K562 (cell line): ENCODE measurements around the gene MGA. TPM values are rescaled to one million over a fixed set of nuclear protein-coding genes. Genes with fewer than 3 reads are reported as not detected.

Experiments
- ATF2 ChIP-seq: sonication (generic); formaldehyde crosslinking; IDR thresholded peaks from 2 replicates; pipeline ENCODE4 v1.8.1; 2022; ENCODE audit warnings: missing genetic modification reagents
- CBFA2T3 ChIP-seq: fragments of 450-650 bp; IDR thresholded peaks from 2 replicates; pipeline ENCODE4 v1.6.1; 2017
- E2F4 ChIP-seq: sonication (generic); formaldehyde crosslinking; IDR thresholded peaks from 2 replicates; pipeline ENCODE4 v1.8.0; 2022; ENCODE audit warnings: mild to moderate bottlenecking, low read depth, missing genetic modification reagents
- EHMT2 ChIP-seq: fragments of 450-650 bp; IDR thresholded peaks from 2 replicates; pipeline ENCODE4 v1.6.1; 2018; ENCODE audit warnings: antibody characterized with exemption
- ELK3 ChIP-seq: fragments of 450-650 bp; formaldehyde crosslinking; IDR thresholded peaks from 2 replicates; pipeline ENCODE4 v1.4.0; 2020; ENCODE audit warnings: mild to moderate bottlenecking
- GABPA ChIP-seq: fragments of 200-800 bp; sonication (Bioruptor generic); conservative IDR thresholded peaks from 2 replicates; pipeline ENCODE4 v1.6.1; 2016; ENCODE audit warnings: low read depth, missing genetic modification characterization, missing compliant biosample characterization
- GMEB1 ChIP-seq: fragments of 250-450 bp; sonication (Bioruptor Pico); IDR thresholded peaks from 2 replicates; pipeline ENCODE4 v1.4.0; 2020; ENCODE audit warnings: mild to moderate bottlenecking
- HIVEP1 ChIP-seq: fragments of 250-450 bp; sonication (Bioruptor Pico); IDR thresholded peaks from 2 replicates; pipeline ENCODE4 v1.4.0; 2020; ENCODE audit warnings: mild to moderate bottlenecking
- KLF16 ChIP-seq: IDR thresholded peaks from 2 replicates; pipeline ENCODE4 v1.6.1; 2016; ENCODE audit warnings: antibody characterized with exemption
- NFRKB ChIP-seq: fragments of 450-650 bp; IDR thresholded peaks from 2 replicates; pipeline ENCODE4 v1.6.1; 2016; ENCODE audit warnings: low read depth
- PCBP2 ChIP-seq: fragments of 200-400 bp; formaldehyde crosslinking; IDR thresholded peaks from 2 replicates; pipeline ENCODE4 v1.6.1; 2018; ENCODE audit warnings: low read length, low read depth, mild to moderate bottlenecking, moderate library complexity; ENCODE audit not compliant: poor library complexity, severe bottlenecking
- RCOR1 ChIP-seq, 2 experiments: IDR thresholded peaks; 2 replicates each; pipeline ENCODE4 v1.6.1; 2012; ENCODE audit warnings: low read depth in 2 of 2, low read length in 2 of 2, borderline replicate concordance in 1 of 2, improper control_type of control experiment in 1 of 2
- SAFB2 ChIP-seq: fragments of 200-400 bp; formaldehyde crosslinking; IDR thresholded peaks from 2 replicates; pipeline ENCODE4 v1.6.1; 2018; ENCODE audit warnings: borderline replicate concordance, low read length, low read depth, moderate library complexity; ENCODE audit not compliant: severe bottlenecking
- SMARCC2 ChIP-seq: fragments of 450-650 bp; IDR thresholded peaks from 2 replicates; pipeline ENCODE4 v1.6.1; 2017; ENCODE audit warnings: antibody characterized with exemption, moderate library complexity, mild to moderate bottlenecking, low read depth
- THRAP3 ChIP-seq: fragments of 450-650 bp; IDR thresholded peaks from 2 replicates; pipeline ENCODE4 v1.6.1; 2016; ENCODE audit warnings: mild to moderate bottlenecking, inconsistent platforms, borderline replicate concordance
- ZBED1 ChIP-seq: IDR thresholded peaks from 2 replicates; pipeline ENCODE4 v1.6.1; 2014
- ZBTB33 ChIP-seq: sonication (generic); formaldehyde crosslinking; IDR thresholded peaks from 2 replicates; pipeline ENCODE4 v1.8.1; 2023; ENCODE audit warnings: mild to moderate bottlenecking, missing genetic modification reagents
- ZBTB34 ChIP-seq: fragments of 250-450 bp; sonication (Bioruptor Pico); IDR thresholded peaks from 2 replicates; pipeline ENCODE4 v1.8.0; 2021; ENCODE audit warnings: mild to moderate bottlenecking, moderate library complexity
- ZNF121 ChIP-seq: sonication (generic); formaldehyde crosslinking; conservative IDR thresholded peaks from 2 replicates; pipeline ENCODE4 v1.8.0; 2022; ENCODE audit warnings: missing genetic modification reagents
- ZNF655 ChIP-seq: fragments of 250-450 bp; sonication (Bioruptor Pico); IDR thresholded peaks from 2 replicates; pipeline ENCODE4 v1.5.0; 2021
- polyA plus RNA-seq, 8 experiments: library from polyadenylated mRNA; depleted of rRNA in 4 of 8; stranded (reverse) in 5 of 8; unstranded in 3 of 8; fragments of >200 nt; fragmentation: Nextera tagmentation in 2 of 8; fragmentation: Illumina TruSeq in 1 of 8; extraction: Ambion mirVana in 2 of 8; extraction: Trizol in 1 of 8; gene quantifications; 2 replicates each; pipeline versions ENCODE4 v1.2.1 to v1.2.3, GENCODE V29; 2011 to 2014; ENCODE audit warnings: inconsistent platforms in 1 of 8, missing spikeins in 1 of 8
- total RNA-seq, 7 experiments: library from RNA; depleted of rRNA in 6 of 7; stranded (reverse); fragments of >200 nt in 6 of 7; fragmentation: Illumina TruSeq in 2 of 7; extraction: Trizol in 2 of 7; gene quantifications; 2 replicates each; pipeline versions ENCODE4 v1.2.1 to v1.2.3, GENCODE V29; 2011 to 2021; ENCODE audit warnings: low replicate concordance in 1 of 7

Gene MGA
- total and polyA plus RNA-seq, 9 of the 15 experiments (the other 6 are each of a cell fraction or from before 2014, with no cell fraction given) = 4.7 to 56.1 (median 21.1) TPM

GRCh38 chr15:41661078-41661517 lies 893 bp downstream of the MGA start (continued):
- TF ChIP-seq ZBTB33 (CRISPR knock-in tag) (no peak), THRAP3 (no peak), ZNF655 (CRISPR knock-in tag) (no peak), SAFB2 (no peak), EHMT2 (no peak), PCBP2 (no peak), ATF2 (CRISPR knock-in tag) (no peak), ZBED1 (no peak), ZNF121 (no peak), ZBTB34 (CRISPR knock-in tag) (no peak), HIVEP1 (CRISPR knock-in tag) (no peak), SMARCC2 (no peak), CBFA2T3 (no peak), GABPA (tag) (no peak), KLF16 (no peak), NFRKB (no peak), RCOR1 (IDR thresholded peaks at IDR 0.05; ENCODE audit: borderline replicate concordance in 1 of 2, low read depth in 2 of 2, low read length in 2 of 2) (no peak), E2F4 (CRISPR knock-in tag) (no peak), GMEB1 (CRISPR knock-in tag) (no peak), ELK3 (CRISPR knock-in tag) (no peak)
